Endodermal cell (in vitro differentiated cells): Measurements from ENCODE around the gene CA14. TPM values are rescaled to one million over a fixed set of nuclear protein-coding genes. Genes with fewer than 3 reads are reported as not detected.

Experiments used
- DNase-seq: peaks from one replicate; pipeline ENCODE4 v3.0.0-alpha.2; 2017
- H3K27ac ChIP-seq: 2 replicates; pipeline ENCODE4 v1.5.1; 2013; ENCODE audit warnings: mild to moderate bottlenecking, low read depth, low read length, moderate library complexity
- H3K27me3 ChIP-seq: 2 replicates; pipeline ENCODE4 v1.6.1; 2013; ENCODE audit warnings: mild to moderate bottlenecking, low read length, moderate library complexity; ENCODE audit not compliant: insufficient read depth, control insufficient read depth, poor library complexity, severe bottlenecking
- H3K36me3 ChIP-seq: 2 replicates; pipeline ENCODE4 v1.7.0; 2013; ENCODE audit warnings: mild to moderate bottlenecking, low read length, moderate library complexity; ENCODE audit not compliant: control insufficient read depth, insufficient read depth
- H3K4me1 ChIP-seq: one replicate; pipeline ENCODE4 v1.7.0; 2013; ENCODE audit warnings: low read length; ENCODE audit not compliant: control insufficient read depth, insufficient read depth
- H3K4me3 ChIP-seq: 2 replicates; pipeline ENCODE4 v1.5.1; 2013; ENCODE audit warnings: mild to moderate bottlenecking, low read length, moderate library complexity
- H3K9ac ChIP-seq: 2 replicates; pipeline ENCODE4 v1.6.1; 2013; ENCODE audit warnings: mild to moderate bottlenecking, low read length, moderate library complexity; ENCODE audit not compliant: poor library complexity, severe bottlenecking; ENCODE audit errors: extremely low read depth
- H3K9me3 ChIP-seq: 2 replicates; pipeline ENCODE4 v1.6.1; 2013; ENCODE audit warnings: mild to moderate bottlenecking, low read length, moderate library complexity; ENCODE audit not compliant: control insufficient read depth
- H3K27ac Mint-ChIP-seq: 2 replicates; pipeline ENCODE4 v1.8.0; 2020; ENCODE audit warnings: mixed read lengths
- H3K27me3 Mint-ChIP-seq: 2 replicates; pipeline ENCODE4 v1.8.0; 2021; ENCODE audit warnings: mild to moderate bottlenecking, mixed read lengths; ENCODE audit not compliant: insufficient read depth
- H3K36me3 Mint-ChIP-seq: 2 replicates; pipeline ENCODE4 v1.8.0; 2020; ENCODE audit warnings: low read depth, mixed read lengths
- H3K4me1 Mint-ChIP-seq: 2 replicates; pipeline ENCODE4 v1.8.0; 2020; ENCODE audit warnings: mixed read lengths
- H3K4me3 Mint-ChIP-seq: 2 replicates; pipeline ENCODE4 v1.8.0; 2020; ENCODE audit warnings: mild to moderate bottlenecking, moderate library complexity, mixed read lengths
- H3K9me3 Mint-ChIP-seq: 2 replicates; pipeline ENCODE4 v1.8.0; 2020; ENCODE audit warnings: mild to moderate bottlenecking, mixed read lengths
- WGBS, 2 experiments: methylation state at CpG; one replicate each; pipeline versions ENCODE4 v1.1.5 to v1.1.7; 2013; ENCODE audit warnings: missing lambda C conversion rate in 2 of 2, mixed read lengths in 1 of 2; ENCODE audit not compliant: insufficient coverage in 1 of 2, insufficient read length in 1 of 2; 5-methylcytosine and 5-hydroxymethylcytosine counted together
- total RNA-seq, 2 donors: library from RNA; stranded (reverse); fragmentation: NEBNext Ultra II Directional in 1 of 2; extraction: Animal tissue kit (Norgen Biotek cat#: 25700) in 1 of 2; gene quantifications; 2 replicates in 1 of 2; 3 replicates in 1 of 2; pipeline ENCODE4 v1.2.1, GENCODE V29; 2021
- TF ChIP-seq, protein P1 (sequence below): fragments of 200-600 bp; sonication (generic); conservative IDR thresholded peaks from 2 replicates; pipeline ENCODE4 v1.5.0; 2021; ENCODE audit warnings: antibody characterized with exemption, mild to moderate bottlenecking

The CA14 gene
- total RNA-seq, 2 donors from 2014 or later = 53.3 to 54.0 TPM

- Mint-ChIP-seq H3K4me1 (peaks cover 9% of the 10 kb centered on the region), H3K9me3 (no peaks in the 10 kb centered on the region), H3K36me3 (peaks cover 46% of the 10 kb centered on the region), H3K27me3 (peaks cover 1% of the 10 kb centered on the region), H3K4me3 (peak overlapping the region; percentile 94), H3K27ac (peak overlapping the region; percentile 41)
- Histone ChIP-seq H3K36me3 (peaks cover 48% of the 10 kb centered on the region), H3K4me1 (no peaks in the 10 kb centered on the region), H3K9me3 (no peaks in the 10 kb centered on the region), H3K27me3 (no peaks in the 10 kb centered on the region), H3K27ac (no peak overlapping the region), H3K9ac (no peak overlapping the region), H3K4me3 (peak overlapping the region; percentile 38)
- WGBS, 2 experiments = 93 to 96% methylated on average over 2 of the region's 2 CpGs
- TF ChIP-seq, protein P1, sequence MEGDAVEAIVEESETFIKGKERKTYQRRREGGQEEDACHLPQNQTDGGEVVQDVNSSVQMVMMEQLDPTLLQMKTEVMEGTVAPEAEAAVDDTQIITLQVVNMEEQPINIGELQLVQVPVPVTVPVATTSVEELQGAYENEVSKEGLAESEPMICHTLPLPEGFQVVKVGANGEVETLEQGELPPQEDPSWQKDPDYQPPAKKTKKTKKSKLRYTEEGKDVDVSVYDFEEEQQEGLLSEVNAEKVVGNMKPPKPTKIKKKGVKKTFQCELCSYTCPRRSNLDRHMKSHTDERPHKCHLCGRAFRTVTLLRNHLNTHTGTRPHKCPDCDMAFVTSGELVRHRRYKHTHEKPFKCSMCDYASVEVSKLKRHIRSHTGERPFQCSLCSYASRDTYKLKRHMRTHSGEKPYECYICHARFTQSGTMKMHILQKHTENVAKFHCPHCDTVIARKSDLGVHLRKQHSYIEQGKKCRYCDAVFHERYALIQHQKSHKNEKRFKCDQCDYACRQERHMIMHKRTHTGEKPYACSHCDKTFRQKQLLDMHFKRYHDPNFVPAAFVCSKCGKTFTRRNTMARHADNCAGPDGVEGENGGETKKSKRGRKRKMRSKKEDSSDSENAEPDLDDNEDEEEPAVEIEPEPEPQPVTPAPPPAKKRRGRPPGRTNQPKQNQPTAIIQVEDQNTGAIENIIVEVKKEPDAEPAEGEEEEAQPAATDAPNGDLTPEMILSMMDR = no peak
- DNase-seq = no peak
These were observed 37.9 kb downstream of the CA14 start for GRCh38 chr1:150295476-150295875.

DNA sequence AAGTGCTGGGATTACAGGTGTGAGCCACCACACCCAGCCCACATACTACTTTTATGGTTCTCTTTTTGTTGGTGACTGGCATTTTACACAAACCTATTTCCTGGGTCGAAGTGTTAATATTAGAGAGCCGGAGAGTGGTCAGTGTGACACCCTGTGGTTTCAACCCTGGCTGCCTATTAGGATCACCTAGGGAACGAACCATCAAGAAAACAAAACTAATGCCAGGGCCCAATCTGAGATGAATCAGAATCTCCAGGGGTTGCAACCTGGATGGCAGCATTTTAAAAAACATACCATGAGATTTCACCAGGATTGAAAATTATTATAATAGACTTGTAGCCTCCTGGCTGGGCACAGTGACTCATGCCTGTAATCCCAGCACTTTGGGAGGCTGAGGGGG, 42.1 kb downstream of the CA14 start:
- no peak for DNase-seq
- TF ChIP-seq, protein P1 = no peak
- Mint-ChIP-seq H3K4me3 (no peak overlapping the region), H3K36me3 (peaks cover 69% of the 10 kb centered on the region), H3K27ac (no peak overlapping the region), H3K9me3 (no peaks in the 10 kb centered on the region), H3K4me1 (peaks cover 5% of the 10 kb centered on the region), H3K27me3 (no peaks in the 10 kb centered on the region)
- H3K9ac ChIP-seq = no peak overlapping the region
- peaks cover 78% of the 10 kb centered on the region for H3K36me3 ChIP-seq
- H3K27me3 ChIP-seq = no peaks in the 10 kb centered on the region
- H3K9me3 ChIP-seq = no peaks in the 10 kb centered on the region
- 94 to 100% methylated on average over 2 to 3 of the region's 3 CpGs for WGBS, 2 experiments
- no peaks in the 10 kb centered on the region for H3K4me1 ChIP-seq
- no peak overlapping the region for H3K4me3 ChIP-seq
- H3K27ac ChIP-seq = no peak overlapping the region

GRCh38 chr1:150302338-150302737, 44.8 kb downstream of the CA14 start:
- Histone ChIP-seq H3K9me3 (no peaks in the 10 kb centered on the region), H3K9ac (no peak overlapping the region), H3K4me3 (no peak overlapping the region), H3K27ac (no peak overlapping the region), H3K36me3 (peaks cover 79% of the 10 kb centered on the region), H3K27me3 (no peaks in the 10 kb centered on the region), H3K4me1 (no peaks in the 10 kb centered on the region)
- Mint-ChIP-seq H3K4me1 (peaks cover 5% of the 10 kb centered on the region), H3K36me3 (peaks cover 70% of the 10 kb centered on the region), H3K4me3 (no peak overlapping the region), H3K27ac (peak overlapping the region; percentile 64), H3K27me3 (no peaks in the 10 kb centered on the region), H3K9me3 (no peaks in the 10 kb centered on the region)
- WGBS, 2 experiments = 92 to 98% methylated on average over 6 of the region's 6 CpGs
- TF ChIP-seq, protein P1 = no peak
- no peak for DNase-seq
